Stimulated activated CD4-positive, alpha-beta T cell treated with anti-CD3 and anti-CD28 coated beads, TNF-alpha, amount 100 ng/mL, for 1 hour (primary cell): ENCODE results near the gene SYDE1.
"Not testable (repeated sequence)": the region's sequence is repeated elsewhere in the genome, so short reads cannot be mapped to it uniquely, and the experiment has no call there.

Experiments
- DNase-seq, 3 donors: peaks; one replicate each; pipeline ENCODE4 v3.0.0-alpha.2; 2020; ENCODE audit warnings: low read depth in 3 of 3, low spot score in 1 of 3

Gene SYDE1, protein sequence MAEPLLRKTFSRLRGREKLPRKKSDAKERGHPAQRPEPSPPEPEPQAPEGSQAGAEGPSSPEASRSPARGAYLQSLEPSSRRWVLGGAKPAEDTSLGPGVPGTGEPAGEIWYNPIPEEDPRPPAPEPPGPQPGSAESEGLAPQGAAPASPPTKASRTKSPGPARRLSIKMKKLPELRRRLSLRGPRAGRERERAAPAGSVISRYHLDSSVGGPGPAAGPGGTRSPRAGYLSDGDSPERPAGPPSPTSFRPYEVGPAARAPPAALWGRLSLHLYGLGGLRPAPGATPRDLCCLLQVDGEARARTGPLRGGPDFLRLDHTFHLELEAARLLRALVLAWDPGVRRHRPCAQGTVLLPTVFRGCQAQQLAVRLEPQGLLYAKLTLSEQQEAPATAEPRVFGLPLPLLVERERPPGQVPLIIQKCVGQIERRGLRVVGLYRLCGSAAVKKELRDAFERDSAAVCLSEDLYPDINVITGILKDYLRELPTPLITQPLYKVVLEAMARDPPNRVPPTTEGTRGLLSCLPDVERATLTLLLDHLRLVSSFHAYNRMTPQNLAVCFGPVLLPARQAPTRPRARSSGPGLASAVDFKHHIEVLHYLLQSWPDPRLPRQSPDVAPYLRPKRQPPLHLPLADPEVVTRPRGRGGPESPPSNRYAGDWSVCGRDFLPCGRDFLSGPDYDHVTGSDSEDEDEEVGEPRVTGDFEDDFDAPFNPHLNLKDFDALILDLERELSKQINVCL

GRCh38 chr19:15107061-15108010, at the start of gene SYDE1:
Gene SYDE1, plus strand, starts transcription at chr19:15107401. Its CDS starts 33 bp downstream, at chr19:15107434.
- DNase-seq: no peak

DNA sequence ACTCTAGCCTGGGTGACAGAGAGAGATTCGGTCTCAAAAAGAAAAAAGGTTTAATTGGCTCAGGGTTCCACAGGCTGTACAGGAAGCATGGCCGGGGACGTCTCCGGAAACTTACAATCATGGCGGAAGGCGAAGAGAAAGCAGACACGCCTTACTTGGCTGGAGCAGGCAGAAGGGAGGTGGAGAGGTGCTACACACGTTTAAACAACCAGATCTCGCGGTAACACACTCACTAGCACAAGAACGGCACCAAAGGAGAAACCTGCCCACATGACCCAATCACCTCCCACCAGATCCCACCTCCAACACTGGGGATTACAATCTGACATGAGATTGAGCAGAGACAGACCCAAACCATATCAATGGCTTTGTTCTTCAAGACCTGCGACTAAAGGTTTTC, 45.2 kb upstream of the SYDE1 start:
- no peak for DNase-seq

DNA sequence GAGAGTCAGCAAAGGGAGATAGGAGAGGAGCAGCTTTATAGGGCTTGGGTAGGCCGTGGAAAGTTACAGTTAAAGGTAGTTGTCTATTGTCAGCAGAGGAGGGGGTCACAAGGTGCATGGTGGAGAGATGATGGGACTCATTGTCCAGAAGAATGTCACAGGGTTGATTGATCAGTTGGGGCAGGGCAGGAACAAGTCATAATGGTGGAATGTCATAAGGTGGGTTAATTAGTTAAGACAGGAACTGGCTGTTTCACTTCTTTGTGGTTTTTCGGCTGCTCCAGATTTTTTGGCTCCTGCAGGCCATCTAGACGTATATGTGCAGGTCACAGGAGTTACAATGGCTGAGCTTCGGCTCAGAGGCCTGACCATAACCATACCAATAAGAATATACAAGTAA, 36.8 kb upstream of the SYDE1 start:
- not testable (repeated sequence) for DNase-seq

GRCh38 chr19:15072930-15073647, 34.1 kb upstream of the SYDE1 start:
- DNase-seq: no peak

GRCh38 chr19:15074371-15074770, 32.8 kb upstream of the SYDE1 start:
- no peak for DNase-seq

GRCh38 chr19:15075806-15076205, 31.4 kb upstream of the SYDE1 start:
- no peak for DNase-seq

GRCh38 chr19:15080002-15080401, 27.2 kb upstream of the SYDE1 start:
- DNase-seq: not testable (repeated sequence)

DNA sequence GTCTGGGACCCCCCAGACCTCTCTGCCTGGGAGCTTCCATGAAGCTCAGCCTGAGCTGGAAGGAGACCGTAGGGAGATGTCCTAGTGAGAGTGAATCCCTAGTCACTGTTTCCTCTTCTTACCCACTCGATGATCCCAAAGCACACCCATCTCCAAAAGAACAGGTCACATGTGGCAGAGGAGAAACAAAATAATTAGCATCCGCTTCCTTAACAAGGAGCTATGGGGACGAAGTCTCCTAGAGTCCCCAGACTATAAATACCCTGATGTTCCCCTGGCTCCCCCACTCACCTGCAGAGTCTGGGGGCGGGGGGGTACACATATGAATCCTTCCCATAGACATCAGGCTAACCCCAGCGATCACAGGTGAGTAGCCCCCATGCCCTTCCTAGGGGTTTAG, 25.3 kb upstream of the SYDE1 start, which contains the start of gene OR1I1:
Gene OR1I1 (plus strand): TSS at position 301 of the 400 bp plus-strand sequence. CDS start 4,855 bp downstream, outside the sequence.
- DNase-seq: no peak

DNA sequence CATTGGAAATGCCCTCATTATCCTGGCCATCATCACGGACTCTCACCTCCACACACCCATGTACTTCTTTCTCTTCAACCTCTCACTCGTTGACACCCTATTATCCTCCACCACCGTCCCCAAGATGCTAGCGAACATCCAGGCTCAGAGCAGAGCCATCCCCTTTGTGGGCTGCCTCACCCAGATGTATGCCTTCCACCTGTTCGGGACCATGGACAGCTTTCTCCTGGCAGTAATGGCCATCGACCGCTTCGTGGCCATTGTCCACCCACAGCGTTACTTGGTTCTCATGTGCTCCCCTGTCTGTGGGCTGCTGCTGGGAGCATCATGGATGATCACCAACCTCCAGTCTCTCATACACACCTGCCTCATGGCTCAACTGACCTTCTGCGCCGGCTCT, 20.0 kb upstream of the SYDE1 start:
- DNase-seq: no peak

DNA sequence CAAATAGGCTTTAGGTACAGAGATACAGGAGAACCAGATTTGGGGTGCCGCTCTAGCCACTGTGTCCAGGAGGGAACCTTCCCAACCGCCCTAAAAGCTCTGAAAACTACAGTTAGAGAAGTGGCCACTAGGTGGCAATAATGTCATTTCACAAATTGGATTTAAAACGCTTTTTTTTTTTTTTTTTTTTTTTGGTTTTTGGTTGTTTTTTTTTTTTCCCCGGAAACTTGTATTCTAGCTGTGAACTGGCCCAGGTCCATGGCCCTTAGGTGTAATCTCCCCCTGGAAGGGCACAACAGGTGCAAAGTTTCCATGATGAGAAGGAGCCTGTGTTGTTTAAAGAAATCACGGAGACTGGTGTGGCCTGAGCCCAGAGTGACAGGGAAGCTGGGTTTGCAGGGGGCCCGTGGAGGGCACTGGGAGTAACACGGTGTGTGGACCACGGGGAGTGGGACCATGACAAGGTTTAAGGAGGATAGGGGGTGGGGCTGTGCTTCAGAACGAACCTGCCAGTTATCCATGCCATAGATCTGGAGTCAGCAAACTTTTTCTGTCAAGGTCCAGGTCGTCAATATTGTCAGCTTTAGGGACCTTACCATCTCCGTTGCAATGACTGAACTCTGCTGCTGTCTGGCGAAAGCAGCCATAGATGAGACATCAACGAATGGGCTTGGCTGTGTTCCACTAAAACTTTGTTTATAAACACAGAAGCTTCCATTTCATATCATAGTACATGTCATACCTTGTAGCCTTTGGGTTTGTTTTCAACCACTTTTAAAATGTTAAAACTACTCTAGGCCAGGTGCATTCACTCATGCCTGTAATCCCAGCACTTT, 15.1 kb upstream of the SYDE1 start:
- peak in 2 of 3 donors; percentile 4 to 35 for DNase-seq

DNA sequence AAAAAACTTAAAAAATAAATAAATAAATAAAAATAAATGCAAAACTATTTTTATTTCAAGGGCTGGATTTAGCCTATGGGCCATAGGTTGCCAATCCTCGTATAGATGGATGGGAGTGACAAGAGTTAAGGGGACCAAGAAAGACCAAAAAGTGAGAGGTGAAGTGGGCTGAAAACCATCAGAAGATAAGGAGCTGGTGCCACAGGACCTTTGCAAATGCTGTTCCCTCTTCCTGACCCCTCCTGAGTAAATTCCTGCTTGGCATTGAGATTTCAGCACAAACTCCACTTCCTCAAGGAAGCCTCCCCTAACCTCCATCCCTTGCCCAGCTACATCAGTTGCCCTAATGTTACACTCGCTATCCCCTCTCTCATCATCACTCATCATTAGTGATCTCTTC, 14.2 kb upstream of the SYDE1 start:
- no peak for DNase-seq

DNA sequence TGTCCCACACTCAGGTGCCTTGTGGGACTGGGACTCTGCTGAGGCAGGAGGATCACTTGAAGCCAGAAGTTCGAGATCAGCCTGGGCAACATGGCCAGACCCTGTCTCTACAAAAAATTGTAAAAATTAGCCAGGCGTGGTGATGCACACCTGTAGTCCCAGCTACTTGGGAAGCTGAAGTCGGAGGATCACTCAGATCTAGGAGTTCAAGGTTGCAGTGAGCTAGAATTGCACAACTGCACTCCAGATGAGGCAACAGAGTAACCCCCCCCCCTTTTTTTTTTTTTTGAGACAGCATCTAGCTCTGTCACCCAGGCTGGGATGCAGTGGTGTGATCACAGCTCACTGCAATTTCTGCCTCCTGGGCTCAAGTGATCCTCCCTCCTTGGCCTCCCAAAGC, 11.0 kb upstream of the SYDE1 start:
- DNase-seq: no peak

- not testable (repeated sequence) for DNase-seq
Measured at GRCh38 chr19:15097980-15098379, 9.2 kb upstream of the SYDE1 start.

DNA sequence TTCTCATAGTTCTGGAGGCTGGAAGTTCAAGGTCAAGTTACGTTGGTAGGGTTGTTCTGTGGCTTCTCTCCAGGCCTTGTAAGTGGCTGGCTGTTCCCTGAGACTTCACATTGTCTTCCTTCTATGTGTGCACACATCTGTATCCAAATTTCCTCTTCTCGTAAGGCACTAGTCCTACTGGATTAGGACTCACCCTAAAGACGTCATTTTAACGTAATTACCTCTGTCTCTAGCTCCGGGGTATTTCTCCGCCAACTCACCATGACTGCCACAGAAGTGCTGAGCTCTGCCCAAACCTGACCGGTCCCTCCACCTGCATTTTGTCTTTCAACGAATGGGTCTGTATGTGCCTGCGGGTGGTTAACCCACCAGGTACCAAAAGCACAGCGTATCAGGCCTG, 8.7 kb upstream of the SYDE1 start:
- no peak for DNase-seq

DNA sequence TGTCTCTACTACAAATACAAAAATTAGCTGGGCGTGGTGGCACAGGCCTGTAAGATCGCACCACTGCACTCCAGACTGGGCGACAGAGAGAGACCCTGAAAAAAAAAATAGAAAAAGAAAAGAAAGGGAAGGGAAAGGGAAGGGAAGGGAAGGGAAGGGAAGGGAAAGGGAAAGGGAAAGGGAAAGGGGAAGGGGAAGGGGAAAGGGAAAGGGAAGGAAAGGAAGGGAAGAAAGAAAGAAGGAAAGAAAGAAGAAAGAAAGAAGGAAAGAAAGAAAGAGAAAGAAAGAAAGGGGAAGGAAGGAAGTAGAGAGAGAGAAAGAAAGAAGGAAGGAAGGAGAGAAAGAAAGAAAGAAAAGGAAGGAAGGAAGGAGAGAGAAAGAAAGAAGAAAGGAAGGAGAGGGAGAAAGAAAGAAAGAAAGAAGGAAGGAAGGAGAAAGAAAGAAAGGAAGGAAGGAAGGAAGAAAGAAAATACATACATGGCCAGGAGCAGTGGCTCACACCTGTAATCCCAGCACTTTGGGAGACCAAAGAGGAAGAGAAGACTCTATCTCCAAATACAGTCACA, 8.1 kb upstream of the SYDE1 start:
- DNase-seq: no peak

- peak in 2 of 3 donors; percentile 15 to 26 for DNase-seq
Measured at GRCh38 chr19:15101479-15102082, 5.6 kb upstream of the SYDE1 start.

GRCh38 chr19:15104003-15104402, 3.2 kb upstream of the SYDE1 start:
- DNase-seq: no peak

GRCh38 chr19:15104411-15104810, 2.8 kb upstream of the SYDE1 start:
- no peak for DNase-seq

GRCh38 chr19:15105044-15105443, 2.2 kb upstream of the SYDE1 start:
- DNase-seq: no peak
